ENCODE results near the gene TRIM5. TPM values are rescaled to one million over a fixed set of nuclear protein-coding genes. Genes with fewer than 3 reads are reported as not detected.

TRIM5 gene
- total RNA-seq, 1 experiment from 2014 or later = 21.5 TPM

DNA sequence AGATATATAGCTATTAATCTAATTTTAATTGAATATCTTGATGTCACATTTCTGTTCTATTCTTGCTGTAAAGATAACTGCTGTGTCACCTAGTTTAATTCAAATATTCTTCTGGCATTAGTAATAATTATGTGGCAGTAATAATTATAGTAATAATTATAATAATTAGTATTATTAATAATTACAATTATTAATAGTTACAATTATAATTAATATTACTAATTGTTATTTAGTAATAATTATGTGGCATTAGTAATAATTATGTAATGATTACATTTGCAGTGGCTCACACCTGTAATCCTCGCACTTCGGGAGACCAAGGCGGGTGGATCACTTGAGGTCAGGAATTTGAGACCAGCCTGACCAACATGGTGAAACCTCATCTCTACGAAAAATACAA lies 1.6 kb upstream of the TRIM5 start:
- Mint-ChIP-seq H3K36me3 (ENCODE audit: insufficient read depth in 1 of 3, low read depth in 3 of 3) (peaks cover 15 to 27% (median 15%) of the 10 kb centered on the region in 3 experiments), H3K9me3 (peaks cover 7 to 11% of the 10 kb centered on the region in 2 experiments), H3K27ac (no peak overlapping the region), H3K4me3 (no peak overlapping the region), H3K27me3 (ENCODE audit: low read depth) (no peaks in the 10 kb centered on the region), H3K4me1 (peaks cover 41 to 47% of the 10 kb centered on the region in 2 experiments)
- Histone ChIP-seq H2AFZ (ENCODE audit: low read length) (no peak overlapping the region), H3K23ac (ENCODE audit: insufficient read length, low read depth, low read length) (no peak overlapping the region), H2BK5ac (ENCODE audit: insufficient read length, low read length) (no peak overlapping the region), H2AK5ac (ENCODE audit: insufficient read length, low read length) (no peak overlapping the region), H2BK120ac (ENCODE audit: low read depth, low read length, poor library complexity, severe bottlenecking) (no peak overlapping the region), H3K18ac (ENCODE audit: insufficient read length, low read depth, low read length) (no peak overlapping the region), H4K91ac (ENCODE audit: insufficient read length, low read depth, low read length) (no peak overlapping the region), H4K20me1 (ENCODE audit: control insufficient read depth, insufficient read depth, insufficient read length) (no peaks in the 10 kb centered on the region), H3K79me1 (ENCODE audit: insufficient read depth, low read depth, low read length, poor library complexity, severe bottlenecking) (no peaks in the 10 kb centered on the region), H3K9ac (ENCODE audit: extremely low read depth, insufficient read length, low read length) (no peak overlapping the region), H3K56ac (ENCODE audit: insufficient read length, low read depth, low read length) (no peak overlapping the region), H4K8ac (replicated peaks; ENCODE audit: insufficient read length, low read depth, low read length) (no peak overlapping the region), H2BK12ac (ENCODE audit: insufficient read length, low read depth, low read length) (no peak overlapping the region), H3T11ph (ENCODE audit: low read length) (no peak overlapping the region), H3K4me2 (ENCODE audit: insufficient read depth, insufficient read length, low read length) (no peak overlapping the region), H3K14ac (ENCODE audit: insufficient read depth, low read length) (no peak overlapping the region), H3K27ac (ENCODE audit: insufficient read length, low read depth, low read length) (no peak overlapping the region), H3K4ac (ENCODE audit: low read depth, low read length) (no peak overlapping the region), H3K9me3 (ENCODE audit: control insufficient read depth, low read depth, low read length) (no peaks in the 10 kb centered on the region), H2BK15ac (ENCODE audit: low read depth, low read length) (no peak overlapping the region), H2BK20ac (ENCODE audit: low read depth, low read length, poor library complexity, severe bottlenecking) (no peak overlapping the region), H3K4me1 (ENCODE audit: insufficient read depth, low read length) (no peaks in the 10 kb centered on the region; the same call in 1 of the 2 replicates), H3K27me3 (ENCODE audit: insufficient read depth, low read length) (no peaks in the 10 kb centered on the region), H3K79me2 (ENCODE audit: insufficient read depth, low read length) (peaks cover under 1% of the 10 kb centered on the region; the same call in 1 of the 2 replicates), H3K23me2 (ENCODE audit: insufficient read length, low read depth, low read length, poor library complexity, severe bottlenecking) (peaks cover 11% of the 10 kb centered on the region), H4K5ac (ENCODE audit: insufficient read length, low read depth, low read length) (no peak overlapping the region)
- no CpG with 5 or more reads among the region's 4 CpGs for WGBS (ENCODE audit: extremely low coverage, insufficient read length, low lambda C conversion rate)
- DNase-seq = no peak
- TF ChIP-seq, protein P1, sequence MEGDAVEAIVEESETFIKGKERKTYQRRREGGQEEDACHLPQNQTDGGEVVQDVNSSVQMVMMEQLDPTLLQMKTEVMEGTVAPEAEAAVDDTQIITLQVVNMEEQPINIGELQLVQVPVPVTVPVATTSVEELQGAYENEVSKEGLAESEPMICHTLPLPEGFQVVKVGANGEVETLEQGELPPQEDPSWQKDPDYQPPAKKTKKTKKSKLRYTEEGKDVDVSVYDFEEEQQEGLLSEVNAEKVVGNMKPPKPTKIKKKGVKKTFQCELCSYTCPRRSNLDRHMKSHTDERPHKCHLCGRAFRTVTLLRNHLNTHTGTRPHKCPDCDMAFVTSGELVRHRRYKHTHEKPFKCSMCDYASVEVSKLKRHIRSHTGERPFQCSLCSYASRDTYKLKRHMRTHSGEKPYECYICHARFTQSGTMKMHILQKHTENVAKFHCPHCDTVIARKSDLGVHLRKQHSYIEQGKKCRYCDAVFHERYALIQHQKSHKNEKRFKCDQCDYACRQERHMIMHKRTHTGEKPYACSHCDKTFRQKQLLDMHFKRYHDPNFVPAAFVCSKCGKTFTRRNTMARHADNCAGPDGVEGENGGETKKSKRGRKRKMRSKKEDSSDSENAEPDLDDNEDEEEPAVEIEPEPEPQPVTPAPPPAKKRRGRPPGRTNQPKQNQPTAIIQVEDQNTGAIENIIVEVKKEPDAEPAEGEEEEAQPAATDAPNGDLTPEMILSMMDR (conservative IDR thresholded peaks at IDR 0.05) = no peak
